ENCODE measurements around the gene TFEB.
A peak's percentile ranks its signal among the peaks of the same experiment; 100 is the strongest.
"Not testable (repeated sequence)": the region's sequence is repeated elsewhere in the genome, so short reads cannot be mapped to it uniquely, and the experiment has no call there.

TFEB gene

GRCh38 chr6:41735427-41736185 is at the start of gene TFEB:
Gene TFEB, minus strand, starts transcription at chr6:41735608. Its CDS starts 44,395 bp downstream, at chr6:41691213.
- DNase-seq: peak; percentile 86

- DNase-seq: no peak
Measured at GRCh38 chr6:41784581-41785171, 49.3 kb upstream of the TFEB start.

GRCh38 chr6:41783106-41783780 is 47.8 kb upstream of the TFEB start:
- DNase-seq: no peak

GRCh38 chr6:41781366-41781730 is 45.9 kb upstream of the TFEB start:
- DNase-seq: no peak

GRCh38 chr6:41780551-41781365 is 45.4 kb upstream of the TFEB start, which contains the start of gene PRICKLE4:
Gene PRICKLE4, plus strand, starts transcription at chr6:41780782. Its CDS starts 2,692 bp downstream, at chr6:41783474.
- DNase-seq: no peak

- DNase-seq: peak; percentile 89
Measured at GRCh38 chr6:41779788-41780550, 44.6 kb upstream of the TFEB start, which contains the start of gene FRS3. Gene FRS3, minus strand, starts transcription at chr6:41779900. Its CDS starts 2,913 bp downstream, at chr6:41776987.

GRCh38 chr6:41779336-41779735 is 43.9 kb upstream of the TFEB start:
- no peak for DNase-seq

GRCh38 chr6:41778895-41779294 is 43.5 kb upstream of the TFEB start:
- DNase-seq: no peak

- DNase-seq: no peak
Measured at GRCh38 chr6:41777551-41778285, 42.3 kb upstream of the TFEB start.

GRCh38 chr6:41775293-41775882 is 40.0 kb upstream of the TFEB start:
- DNase-seq: no peak

- no peak for DNase-seq
Measured at GRCh38 chr6:41774841-41775240, 39.4 kb upstream of the TFEB start.

GRCh38 chr6:41771058-41771983 is 35.9 kb upstream of the TFEB start:
- DNase-seq: no peak

- DNase-seq: no peak
Measured at GRCh38 chr6:41770381-41771057, 35.1 kb upstream of the TFEB start.

- no peak for DNase-seq
Measured at GRCh38 chr6:41769376-41769775, 34.0 kb upstream of the TFEB start.

GRCh38 chr6:41768545-41769308 is 33.3 kb upstream of the TFEB start:
- DNase-seq: no peak

- peak; percentile 88 for DNase-seq
Measured at GRCh38 chr6:41767112-41767833, 31.9 kb upstream of the TFEB start.

- not testable (repeated sequence) for DNase-seq
Measured at GRCh38 chr6:41766043-41766664, 30.7 kb upstream of the TFEB start.
